ENCODE data around the gene RECQL5.
"Not testable (repeated sequence)": the region's sequence is repeated elsewhere in the genome, so short reads cannot be mapped to it uniquely, and the experiment has no call there.

The RECQL5 gene

DNA sequence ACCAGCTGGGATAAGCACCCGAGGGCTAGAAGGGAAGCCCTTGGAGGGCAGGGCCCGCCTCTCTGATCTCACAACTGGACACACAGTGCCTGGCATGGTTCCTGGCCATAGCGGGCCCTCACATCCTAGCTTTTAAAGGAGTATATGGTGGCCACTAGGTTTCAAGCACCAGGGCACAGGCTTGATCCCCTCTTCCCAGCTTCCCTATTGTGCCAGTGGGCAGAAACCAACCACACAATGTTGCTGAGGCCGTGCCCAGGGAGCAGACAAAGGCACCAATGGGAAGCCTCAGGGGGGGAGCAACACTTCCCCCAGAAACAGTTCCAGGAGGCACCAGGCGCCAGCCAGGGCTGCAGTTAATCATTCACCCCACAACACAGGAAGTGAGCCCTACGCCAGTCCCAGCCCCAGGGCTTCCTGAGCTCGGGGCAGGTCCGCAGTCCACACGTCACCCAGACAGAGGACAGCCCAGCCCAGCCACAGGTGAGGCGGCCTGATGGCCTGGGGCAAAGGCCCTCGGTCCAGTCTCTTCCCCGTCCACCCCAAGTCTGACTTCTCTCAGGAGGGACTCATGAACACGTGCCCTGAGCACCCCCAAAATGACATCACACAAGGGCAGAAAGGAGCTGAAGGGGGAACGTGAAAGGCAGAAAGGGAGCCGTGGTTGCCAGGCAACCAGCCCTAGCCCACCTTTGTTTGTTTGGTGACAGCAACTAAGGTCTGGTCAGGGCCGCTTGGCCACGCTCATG, 20.9 kb downstream of the RECQL5 start:
- no peak for DNase-seq

DNA sequence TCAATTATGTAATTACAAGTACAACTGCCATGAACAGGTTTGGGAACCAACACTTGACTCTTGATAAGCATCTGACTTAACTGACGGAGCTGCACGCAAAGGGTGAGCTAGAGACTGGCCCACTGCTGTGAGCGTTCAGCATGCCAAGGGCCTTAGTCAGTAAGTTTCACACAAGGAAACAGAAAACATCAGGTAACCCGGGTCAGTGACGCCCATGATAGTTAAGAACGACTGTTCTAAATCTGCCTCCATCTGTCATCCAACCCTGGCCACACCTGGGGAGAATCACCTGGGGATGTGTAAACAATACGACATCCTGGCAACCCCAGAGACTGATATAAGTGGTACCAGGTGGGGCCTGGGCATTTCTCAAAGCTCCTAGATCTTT, 21.5 kb downstream of the RECQL5 start:
- no peak for DNase-seq

DNA sequence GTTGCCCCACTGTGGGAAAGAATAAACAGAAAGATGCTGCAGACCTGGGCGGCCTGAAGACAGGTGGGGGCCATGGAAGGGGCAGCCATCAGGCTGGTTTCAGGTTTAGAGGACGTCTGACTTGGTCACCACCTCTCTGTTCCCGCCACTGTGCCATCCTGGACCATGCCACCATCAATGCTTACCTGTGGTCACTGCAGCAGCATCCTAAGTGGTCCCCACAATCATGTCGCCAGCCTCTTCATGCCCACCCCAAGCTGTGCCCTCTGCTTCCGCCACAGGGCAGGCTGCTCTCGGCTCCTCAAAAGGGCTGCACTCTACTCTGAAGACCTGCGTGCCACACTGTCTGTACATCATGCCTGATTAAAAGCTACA, 23.3 kb downstream of the RECQL5 start:
- DNase-seq = no peak

DNA sequence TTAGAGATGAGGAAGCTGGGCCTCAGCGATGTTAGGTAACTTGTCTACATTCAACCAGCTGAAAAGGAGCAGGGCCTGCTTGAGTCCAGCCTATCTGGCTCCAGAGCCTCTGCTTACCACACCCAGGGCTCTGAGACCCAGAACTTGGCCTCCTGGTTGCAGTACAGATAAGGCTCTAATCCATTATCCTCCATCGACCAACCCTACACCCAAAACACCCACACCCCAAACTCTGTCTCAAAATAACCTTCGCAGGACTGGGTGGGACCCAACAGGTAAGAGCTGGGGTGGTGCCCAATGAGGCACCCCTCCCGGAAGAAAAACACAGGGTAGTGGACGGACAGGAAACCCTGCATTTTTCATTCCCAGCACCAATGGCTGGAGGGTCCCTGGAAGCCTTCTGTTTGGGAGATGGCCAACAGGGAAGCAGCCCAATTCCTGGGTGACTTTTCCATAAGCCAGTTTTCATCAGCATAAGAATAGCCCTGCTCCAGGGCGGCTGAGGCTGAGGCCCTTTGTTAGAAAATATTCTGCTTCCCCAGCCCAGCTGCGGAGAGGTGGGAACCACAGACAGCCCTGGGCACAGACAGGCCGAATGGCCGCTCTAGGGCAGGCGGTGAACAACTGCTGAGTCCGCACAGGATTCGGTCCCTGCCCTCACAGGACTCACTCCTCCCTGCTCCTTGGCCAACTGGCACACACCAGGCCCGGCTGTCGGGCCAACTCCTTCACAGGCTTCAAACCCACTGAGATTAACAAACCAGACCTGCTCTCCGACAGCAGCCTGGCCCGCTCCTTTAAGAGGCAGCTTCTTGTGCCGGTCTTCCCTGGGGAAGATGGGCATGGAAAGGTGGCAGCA, 23.9 kb downstream of the RECQL5 start:
- DNase-seq = no peak

DNA sequence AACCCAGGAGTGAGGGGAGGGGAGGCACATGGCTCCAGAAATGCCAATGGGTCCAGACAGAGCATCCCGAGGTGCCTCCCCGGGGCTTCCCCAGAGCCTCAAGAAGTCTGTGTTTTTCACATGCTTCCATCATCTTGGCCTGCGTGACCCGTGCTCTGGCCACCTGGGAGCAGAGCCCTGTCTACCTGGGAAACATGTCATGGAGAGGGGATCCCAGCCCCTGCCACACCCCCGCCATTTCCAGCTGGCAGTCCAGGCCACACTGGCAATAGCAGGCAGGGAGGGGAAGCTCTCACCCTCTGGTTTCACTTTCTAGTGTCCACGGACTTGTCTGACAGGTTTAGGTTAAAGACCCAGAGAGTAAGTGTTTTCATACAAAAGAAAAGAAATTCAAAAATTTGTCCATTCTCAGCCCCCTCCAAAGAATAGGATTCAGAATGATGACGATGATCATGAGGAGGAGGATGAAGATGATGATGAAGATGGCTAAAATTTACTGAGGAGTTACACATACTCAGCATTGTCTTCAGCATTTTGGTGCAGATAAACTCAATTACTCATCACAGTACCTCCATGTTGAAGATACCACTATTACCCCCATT, 24.7 kb downstream of the RECQL5 start:
- DNase-seq = no peak

DNA sequence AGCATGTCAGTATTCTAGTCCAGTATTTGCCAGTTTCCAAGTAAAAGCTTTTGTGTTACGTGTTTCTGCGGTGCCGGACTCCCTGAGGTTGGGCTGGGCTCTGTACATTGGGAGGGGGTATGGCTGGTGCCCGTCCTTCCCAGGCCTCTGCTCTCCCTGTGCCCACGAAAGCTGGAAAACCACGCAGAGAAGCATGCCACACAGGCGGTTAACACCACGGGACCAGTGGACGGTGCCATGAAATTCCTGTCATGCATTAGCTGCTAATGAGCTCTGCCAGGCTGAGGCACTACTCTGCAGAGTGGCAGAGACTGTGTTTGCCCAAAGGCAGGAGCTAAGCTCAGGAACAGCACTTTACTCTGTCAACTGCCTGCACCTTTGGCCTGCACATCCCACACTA, 25.6 kb downstream of the RECQL5 start:
- DNase-seq = no peak

DNA sequence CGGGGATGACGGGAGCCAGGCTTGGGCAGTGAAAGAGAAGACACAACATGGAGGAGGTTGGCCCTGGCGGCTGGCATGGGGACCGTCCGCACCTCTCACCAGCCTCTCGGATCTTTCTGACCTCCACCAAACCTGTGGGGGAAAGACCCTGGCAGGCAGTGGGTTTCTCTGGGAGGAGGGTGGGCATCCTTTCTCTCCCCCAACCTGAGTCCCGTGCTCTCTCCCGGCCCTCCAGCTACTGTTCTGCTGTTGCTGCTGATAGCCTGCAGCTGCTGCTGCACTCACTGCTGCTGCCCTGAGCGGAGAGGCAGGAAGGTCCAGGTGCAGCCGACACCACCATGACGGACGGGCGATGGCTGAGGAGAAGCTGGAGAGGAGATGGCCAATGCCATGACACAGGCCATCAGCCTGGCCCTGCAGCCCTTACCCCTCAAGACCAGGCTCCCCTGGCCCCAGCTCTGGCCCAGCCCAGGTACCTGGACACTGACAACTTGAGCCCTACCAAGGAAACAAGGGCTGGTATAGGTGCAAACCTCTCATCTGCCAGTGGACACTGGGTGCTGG, 26.3 kb downstream of the RECQL5 start:
- no peak for DNase-seq

DNA sequence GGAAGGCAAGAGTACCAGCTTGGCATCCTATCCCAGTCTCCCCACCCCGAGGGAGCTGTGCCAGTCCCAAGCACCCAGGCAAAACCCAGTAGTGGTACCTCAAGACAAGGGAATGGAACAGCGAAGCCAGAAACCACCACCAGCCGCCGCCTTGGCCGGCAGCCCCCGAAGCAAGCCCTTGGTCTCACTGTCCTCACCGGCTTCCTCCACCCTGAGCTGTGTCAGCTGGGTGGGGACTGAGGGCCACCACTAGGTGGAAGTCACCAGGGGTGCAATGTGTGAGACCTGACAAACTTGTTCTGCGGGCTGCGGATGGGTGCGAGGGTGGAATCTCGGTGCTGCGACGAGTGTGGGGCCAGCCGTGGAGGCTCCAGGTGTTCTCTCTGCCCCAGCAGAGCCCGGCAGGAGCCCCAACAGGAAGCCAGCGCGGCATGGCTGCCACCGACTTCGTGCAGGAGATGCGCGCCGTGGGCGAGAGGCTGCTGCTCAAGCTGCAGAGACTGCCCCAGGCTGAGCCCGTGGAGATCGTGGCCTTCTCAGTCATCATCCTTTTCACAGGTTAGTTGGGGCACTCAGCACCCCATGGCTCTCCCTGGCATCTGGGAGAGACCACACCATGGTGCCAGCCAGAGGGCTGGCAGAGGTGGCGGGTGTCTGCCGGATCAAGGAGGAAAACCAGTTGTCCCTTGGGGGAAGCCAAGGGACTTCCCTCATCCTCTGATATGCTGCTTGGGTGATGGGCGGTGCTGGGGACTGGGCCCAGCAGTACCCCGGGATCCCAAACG, 27.0 kb downstream of the RECQL5 start:
- no peak for DNase-seq

DNA sequence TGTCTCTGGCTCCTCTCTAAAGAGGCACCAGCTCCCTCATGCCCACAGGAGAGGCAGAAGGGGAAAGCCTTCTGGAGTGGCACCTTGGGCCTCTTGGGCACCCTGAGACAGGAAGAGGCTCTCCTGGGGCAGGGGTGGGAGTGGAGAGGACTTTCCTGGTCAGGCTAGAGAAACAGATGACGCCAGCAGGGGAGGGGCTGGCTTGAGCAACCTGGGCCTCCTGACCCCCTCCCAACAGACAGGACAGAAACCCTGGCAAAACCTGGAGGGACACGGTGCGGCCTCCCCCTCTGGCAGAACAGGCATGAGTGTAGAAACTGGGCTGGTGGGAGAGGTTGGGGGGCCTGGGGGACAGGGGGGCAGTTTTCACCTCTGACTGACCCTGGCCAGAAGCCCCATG, 27.6 kb downstream of the RECQL5 start:
- DNase-seq = no peak

DNA sequence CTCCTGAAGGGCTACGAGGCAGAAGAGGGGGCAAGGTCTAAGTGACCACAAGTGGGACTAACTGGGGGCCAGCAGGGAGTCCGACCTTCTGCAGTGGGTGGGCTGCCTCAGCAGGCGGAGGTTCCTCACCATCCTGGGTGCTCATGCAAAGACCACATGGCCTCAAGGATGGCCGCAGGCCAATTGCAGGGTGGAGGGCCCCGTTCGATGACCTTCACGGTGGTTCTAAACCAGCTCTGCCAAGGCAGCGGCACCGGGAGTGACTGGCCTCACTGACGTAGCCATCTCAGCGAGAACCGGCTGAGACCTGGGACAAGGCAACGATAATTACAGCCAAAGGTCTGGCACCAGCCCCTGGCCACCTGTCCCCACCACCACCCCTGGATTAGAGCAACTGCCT, 28.1 kb downstream of the RECQL5 start:
- no peak for DNase-seq

DNA sequence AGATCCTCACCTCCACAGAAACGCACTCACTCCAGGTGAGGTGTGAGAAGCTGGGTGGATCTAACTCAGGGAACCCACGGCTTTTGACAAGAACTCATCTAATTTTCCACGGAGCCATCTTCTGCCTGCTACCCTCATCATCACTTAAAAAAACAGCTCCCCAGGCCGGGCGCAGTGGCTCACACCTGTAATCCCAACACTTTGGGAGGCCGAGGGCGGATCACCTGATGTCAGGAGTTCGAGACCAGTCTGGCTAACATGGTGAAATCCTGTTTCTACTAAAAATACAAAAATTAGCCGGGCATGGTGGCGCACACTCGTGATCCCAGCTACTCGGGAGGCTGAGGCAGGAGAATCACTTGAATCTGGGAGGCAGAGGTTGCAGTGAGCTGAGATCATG, 28.9 kb downstream of the RECQL5 start:
- not testable (repeated sequence) for DNase-seq

DNA sequence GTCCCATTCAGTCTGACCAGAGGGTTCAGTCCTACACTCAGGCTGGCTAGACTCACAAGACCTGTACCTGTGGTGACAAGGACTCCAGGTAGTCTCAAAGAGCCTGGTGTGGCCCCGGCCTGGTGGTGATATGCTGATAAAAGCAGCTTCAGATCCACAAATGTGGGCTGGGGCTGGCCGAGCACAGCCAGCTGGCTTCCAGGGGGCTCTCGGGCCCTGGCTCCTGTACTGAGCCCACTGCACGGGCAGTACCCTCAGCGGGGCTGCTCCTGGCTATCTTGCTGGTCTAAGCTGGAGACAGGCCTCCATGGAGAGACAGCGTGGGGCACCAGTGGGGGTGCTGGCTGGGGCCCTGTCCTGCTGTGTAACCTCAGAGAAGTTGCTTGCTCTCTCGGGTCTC, 29.4 kb downstream of the RECQL5 start:
- DNase-seq = no peak

DNA sequence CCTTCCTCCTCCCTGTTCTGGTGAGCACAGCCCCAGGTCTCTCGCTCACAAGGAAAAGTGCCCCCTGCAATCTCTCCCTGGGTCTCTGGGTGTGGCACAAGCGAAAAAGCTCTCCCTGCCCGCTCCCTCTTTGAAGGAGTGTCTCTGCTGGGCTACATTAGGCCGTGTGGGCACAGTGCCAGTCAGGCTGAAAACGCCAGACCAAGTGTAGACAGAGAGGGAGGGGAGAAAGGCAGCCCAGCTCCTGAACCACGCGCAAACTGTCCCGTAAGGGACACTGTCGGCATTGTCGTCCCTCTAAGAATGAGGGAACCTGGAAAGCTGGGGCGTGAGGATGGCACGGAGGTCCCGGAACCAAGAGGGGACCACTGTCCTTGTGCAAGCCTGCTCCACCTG, 29.8 kb downstream of the RECQL5 start:
- no peak for DNase-seq

DNA sequence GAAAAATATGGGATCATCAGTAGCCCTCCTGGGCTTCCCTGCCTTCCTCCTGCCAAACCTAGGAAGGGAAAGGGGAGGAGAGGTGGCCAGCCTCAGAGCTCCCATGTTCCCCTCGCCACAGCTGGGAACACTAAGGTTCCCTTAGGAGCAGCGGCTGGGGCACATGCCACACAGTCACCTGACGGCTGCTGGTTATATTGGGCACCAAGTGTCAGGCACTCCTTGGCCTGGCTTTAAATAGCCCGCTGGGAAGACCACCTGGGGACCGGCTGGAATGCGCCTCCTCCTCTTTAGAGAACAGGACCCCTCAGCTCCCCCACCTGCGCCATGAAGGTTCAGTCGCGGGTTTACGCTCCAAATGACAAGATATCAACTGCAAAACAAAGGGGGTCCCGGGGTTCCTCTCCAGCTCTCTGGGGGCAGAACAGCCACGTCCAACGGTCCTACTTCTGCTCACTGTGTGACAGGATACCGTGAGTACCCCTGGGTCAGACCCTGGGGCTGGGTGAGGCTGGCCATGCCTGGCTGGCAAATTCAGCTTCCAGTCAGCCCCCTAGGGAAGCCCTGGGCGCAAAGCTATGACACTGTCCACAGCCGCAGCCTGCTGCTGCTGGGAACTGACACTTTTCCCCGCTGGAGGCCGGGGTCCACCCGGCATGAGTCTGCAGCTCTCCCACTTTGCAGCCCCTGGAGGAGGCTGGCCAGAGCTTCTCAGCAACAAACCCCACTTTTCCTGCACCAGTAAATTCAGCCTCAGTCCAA, 30.4 kb downstream of the RECQL5 start:
- DNase-seq = no peak

DNA sequence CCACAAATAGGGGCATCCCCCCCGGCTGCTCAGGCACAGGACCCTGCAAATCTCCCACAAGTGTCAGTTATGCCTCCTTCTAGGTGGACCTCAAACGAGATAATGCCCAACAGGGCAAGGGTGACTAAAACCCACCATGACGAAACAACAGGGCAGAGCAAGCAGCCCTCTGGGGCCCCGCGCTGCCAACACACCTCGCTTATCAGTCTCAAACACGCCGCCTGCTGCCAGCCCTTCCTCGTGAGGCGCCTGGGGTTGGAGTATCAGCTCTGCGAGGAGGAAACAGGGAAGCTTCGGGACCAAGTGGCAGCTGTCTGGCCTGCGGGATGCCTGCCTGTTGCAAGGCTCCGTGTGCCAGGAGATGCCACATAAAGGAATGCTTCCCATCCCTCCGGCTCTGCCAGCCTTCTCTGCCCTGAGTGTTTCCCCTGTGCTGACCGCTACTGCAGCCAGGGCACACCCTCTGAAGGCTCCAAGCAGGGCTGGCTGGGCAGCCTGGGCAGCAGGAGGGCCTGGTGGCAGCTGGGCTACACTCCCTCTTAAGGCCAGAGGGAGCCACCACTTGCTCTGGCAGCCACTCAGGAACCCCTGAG, 31.2 kb downstream of the RECQL5 start:
- no peak for DNase-seq

DNA sequence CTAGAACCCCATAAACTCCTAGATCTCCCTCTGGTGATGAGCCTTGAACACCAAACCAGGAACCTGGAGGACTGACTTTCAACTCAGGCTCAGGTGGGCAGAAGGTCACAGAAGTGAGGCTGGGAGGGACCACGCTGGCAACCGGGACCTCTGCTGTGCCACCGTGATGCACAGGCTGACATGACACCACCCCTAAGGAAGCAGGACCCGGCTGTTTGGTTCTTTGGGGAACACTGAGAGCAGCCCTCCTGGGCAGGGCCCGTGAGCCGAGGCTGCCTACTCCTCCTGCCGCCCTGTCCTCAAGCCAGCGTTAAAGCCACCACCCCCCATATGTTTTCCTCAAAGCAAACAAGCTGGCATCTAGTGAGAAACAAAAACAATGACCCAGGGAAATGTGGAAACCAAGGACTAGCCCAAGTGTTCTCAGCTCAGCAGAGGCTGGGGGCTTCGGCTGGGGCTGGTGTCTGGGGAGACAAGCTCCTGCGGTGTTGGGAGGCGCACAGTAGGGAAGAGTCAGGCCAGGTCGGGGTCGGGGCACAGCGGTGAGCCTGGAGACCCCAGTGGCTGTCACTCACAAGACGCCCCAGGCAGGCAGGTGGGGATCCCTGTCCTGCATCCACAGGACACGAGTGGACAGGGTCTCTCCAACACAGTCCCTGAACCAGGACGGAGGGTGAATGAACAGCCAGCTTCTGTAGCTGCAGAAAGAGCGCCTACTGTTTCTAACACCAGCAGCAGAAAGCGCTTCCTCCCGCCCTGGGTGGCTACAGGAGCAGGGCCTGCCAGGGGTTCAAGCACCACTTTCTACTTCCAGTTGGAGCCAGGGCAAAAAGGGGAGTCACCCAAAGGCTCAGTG, 32.0 kb downstream of the RECQL5 start:
- DNase-seq = no peak

DNA sequence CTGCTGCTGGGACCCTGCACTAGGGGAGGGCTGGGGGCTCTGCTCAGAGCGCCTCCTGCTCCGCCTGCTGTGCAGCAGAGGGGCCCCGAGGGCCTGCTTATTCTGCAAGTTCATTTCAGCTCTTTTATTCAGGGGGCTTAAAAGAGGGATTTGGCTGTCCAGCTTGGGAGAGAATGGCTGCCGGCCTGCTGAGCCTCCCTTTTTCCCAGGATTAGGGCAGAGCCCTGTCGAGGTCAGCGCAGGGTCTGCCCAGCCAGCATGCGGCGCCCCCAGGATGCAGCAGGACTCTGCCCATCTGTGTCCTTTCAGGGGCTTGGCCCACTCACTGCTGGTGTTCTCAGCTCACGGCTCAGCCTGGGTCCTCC, 32.6 kb downstream of the RECQL5 start:
- DNase-seq = no peak

DNA sequence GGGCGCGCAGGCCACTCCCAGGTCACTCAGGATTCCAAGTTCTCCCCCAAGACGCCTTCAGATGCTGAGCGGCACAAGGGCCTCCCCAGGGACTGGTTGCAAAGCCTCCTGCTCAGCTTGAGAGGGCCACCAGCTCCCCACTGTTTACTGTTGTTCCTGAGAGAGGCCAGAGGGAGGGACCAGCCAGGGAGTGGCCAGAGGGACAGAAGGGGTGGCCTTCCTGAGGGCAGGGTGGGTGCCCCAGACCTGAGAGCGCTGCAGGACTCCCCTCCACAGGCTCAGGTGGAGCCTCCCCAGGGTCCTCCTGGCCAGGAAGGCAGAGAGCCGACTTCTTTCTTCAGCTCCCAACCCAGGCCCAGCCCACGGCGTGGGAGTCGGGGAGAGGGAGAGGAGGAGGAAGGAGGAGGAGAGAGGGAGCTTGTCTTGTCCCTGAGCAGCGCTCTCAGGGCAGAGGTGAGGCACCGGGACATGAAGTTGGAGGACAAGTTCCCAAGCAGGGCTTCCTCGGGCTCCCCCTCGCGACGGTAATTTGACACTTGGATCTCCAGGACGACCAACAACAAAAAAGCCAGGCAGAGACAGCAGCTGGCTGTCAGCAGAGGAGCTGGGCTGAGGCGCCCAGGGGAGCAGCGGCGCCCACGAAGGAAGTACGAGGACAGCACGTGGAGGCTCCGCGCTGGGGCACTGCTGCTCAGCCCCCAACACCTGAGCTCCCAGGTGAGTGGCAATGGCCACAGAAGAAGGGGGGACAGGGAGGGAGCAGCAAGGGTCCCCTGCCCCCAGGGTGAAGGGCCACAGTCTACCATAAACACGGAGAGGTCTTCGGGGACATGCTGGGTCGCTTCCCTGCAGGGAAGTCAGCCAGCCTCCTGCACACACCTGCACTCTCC, 33.2 kb downstream of the RECQL5 start:
- DNase-seq = peak; percentile 74

DNA sequence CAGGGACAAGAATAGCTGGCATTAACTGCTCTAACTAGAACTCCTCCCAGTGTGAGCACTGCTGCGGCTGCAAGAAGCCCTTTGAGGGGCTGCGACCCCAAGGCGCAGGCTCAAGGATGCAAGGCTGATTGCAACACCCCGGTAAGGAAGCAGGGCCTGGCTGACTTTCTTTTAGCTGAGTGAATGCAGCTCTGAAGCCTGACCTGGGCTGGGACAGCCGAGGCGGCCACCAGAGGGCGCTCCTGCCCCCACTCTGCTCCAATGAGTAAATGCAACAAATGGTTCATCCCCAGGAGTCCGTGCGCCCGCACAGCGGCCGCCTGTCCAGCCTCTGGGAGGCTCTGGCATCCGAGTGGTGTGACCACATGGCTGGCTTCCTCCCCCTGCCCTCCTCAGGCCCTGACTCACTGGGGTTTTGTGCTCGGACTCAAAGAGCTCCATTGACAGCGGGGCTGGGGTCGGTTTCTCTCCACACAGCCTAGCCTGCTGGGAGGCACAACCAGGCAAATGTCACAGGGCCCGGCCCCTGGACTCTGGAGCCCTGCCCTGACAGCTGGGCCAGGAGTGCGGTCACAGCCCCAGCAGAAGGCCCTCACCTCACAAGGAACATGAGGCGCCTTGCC, 34.0 kb downstream of the RECQL5 start, which contains the start of gene SMIM5:
Gene SMIM5, plus strand, starts transcription at position 572 of the 623 bp plus-strand sequence. CDS start 6,768 bp downstream, outside the sequence.
- peak; percentile 91 for DNase-seq

All from activated CD4-positive, alpha-beta T cell treated with anti-CD3 and anti-CD28 coated beads for 48 hours (primary cell).